PFSK-1 (cell line): ENCODE data around the gene CYBA.

ENCODE experiments used
- FOXP2 ChIP-seq: optimal IDR thresholded peaks from 2 replicates; pipeline ENCODE3; 2011; ENCODE audit warnings: borderline replicate concordance, control low read depth, inconsistent platforms; ENCODE audit not compliant: insufficient read depth; ENCODE audit errors: extremely low read length, extremely low read depth
- POLR2AphosphoS5 ChIP-seq: IDR thresholded peaks from 2 replicates; pipeline ENCODE4 v1.6.1; 2012; ENCODE audit warnings: low read depth, mild to moderate bottlenecking, control low read depth, low read length, moderate library complexity
- REST ChIP-seq, 2 experiments: IDR thresholded peaks; 2 replicates each; pipeline versions ENCODE4 v1.6.1 to v1.8.0; 2011 to 2012; ENCODE audit warnings: low read depth in 2 of 2, low read length in 2 of 2, control low read depth in 1 of 2, inconsistent platforms in 1 of 2, mild to moderate bottlenecking in 1 of 2, moderate library complexity in 1 of 2; ENCODE audit not compliant: insufficient read depth in 1 of 2
- SIN3A ChIP-seq: IDR thresholded peaks from 2 replicates; pipeline ENCODE4 v1.6.1; 2012; ENCODE audit warnings: mild to moderate bottlenecking, low read length, moderate library complexity, borderline replicate concordance; ENCODE audit not compliant: insufficient read depth
- TAF1 ChIP-seq: IDR thresholded peaks from 2 replicates; pipeline ENCODE4 v1.6.1; 2012; ENCODE audit warnings: low read length, control low read depth, borderline replicate concordance; ENCODE audit not compliant: insufficient read depth

CYBA gene

DNA sequence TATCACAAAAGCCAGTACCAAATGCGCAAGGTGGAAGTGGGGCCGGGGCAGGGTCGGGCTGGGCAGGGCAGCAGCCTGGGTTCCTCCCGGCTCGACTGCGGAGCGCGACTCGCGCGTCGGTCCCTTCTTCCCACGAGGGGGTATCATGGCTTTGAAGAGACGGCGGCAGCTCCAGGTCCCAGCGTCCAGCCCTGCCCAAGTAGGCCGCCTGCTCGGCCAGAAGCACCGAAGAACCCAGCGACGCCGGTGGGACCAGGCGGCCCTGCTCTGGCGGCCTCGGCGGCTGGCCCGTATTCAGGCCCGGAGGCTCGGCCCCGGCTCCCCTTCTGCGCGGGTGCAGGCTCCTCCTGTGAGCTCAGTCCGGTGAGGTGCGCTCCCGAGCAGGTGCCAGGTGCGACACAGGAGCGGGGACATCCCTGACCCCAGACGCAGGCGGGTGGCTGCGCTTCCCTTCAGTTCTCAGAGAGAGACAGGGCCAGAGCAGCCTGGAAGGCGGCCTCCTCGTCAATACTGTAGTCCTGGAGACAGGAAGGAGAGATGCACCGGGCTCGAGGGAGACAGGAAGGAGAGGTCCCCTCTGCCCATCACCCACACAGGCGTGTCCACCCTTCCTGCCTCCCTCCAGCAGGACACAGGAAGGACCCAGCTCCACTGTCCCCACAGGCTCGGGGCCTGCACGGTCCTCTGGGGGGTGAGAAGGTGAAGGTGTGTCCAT lies 46.4 kb upstream of the CYBA start:
- TF ChIP-seq REST (IDR thresholded peaks at IDR 0.05; ENCODE audit: insufficient read depth in 1 of 2, low read depth in 2 of 2, low read length in 2 of 2) (no peak), POLR2AphosphoS5 (no peak), FOXP2 (no peak), SIN3A (no peak), TAF1 (no peak)

DNA sequence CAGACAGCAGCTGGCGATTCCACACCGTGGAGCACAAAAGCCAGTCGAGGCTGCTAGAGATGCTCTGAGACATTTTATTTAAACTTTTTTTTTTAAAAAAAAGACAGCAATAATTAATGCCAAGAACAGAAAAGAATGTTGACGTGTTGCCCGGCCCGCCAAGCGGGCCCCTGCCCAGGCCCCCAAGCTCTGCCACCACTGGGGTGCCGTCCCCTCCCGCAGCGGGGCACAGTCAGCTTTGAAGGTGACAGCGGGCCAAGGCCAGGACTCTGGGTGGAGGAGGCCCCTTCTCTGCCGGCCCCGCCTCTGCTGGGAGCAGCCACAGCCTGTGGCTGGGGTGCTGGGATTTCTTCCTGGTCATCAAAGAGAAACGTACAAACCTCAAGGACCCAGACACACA lies 45.6 kb upstream of the CYBA start:
- no peak for TF ChIP-seq FOXP2
- no peak for TF ChIP-seq SIN3A
- TF ChIP-seq TAF1 = no peak
- no peak for TF ChIP-seq REST (IDR thresholded peaks at IDR 0.05; ENCODE audit: insufficient read depth in 1 of 2, low read depth in 2 of 2, low read length in 2 of 2)
- TF ChIP-seq POLR2AphosphoS5 = no peak

DNA sequence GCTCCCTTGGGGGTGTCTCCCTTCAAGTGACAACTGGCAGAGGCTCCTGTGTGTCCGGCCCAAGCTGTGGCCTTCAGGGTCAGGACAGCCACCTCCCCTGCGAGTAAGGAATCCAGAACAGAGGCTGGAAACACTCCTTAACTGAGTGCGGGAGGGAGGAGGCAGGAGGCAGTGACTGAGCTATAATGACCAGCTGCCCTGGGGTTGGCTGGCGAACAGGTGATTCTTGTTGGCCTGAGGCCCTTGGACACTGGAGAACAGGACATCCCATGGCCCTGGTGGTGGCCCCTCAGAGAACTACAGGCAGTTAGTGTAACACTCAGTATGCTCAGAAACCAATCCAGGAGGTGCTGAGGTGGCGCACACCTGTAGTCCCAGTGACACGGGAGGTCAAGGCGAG lies 44.9 kb upstream of the CYBA start:
- no peak for TF ChIP-seq POLR2AphosphoS5
- no peak for TF ChIP-seq FOXP2
- TF ChIP-seq REST (IDR thresholded peaks at IDR 0.05; ENCODE audit: insufficient read depth in 1 of 2, low read depth in 2 of 2, low read length in 2 of 2) = no peak

- TF ChIP-seq FOXP2 (no peak), SIN3A (no peak), REST (IDR thresholded peaks at IDR 0.05; ENCODE audit: insufficient read depth in 1 of 2, low read depth in 2 of 2, low read length in 2 of 2) (no peak), POLR2AphosphoS5 (no peak), TAF1 (no peak)
These were observed 44.4 kb upstream of the CYBA start for GRCh38 chr16:88695218-88695617.
